Glutamatergic neuron (in vitro differentiated cells): ENCODE measurements around the gene SECISBP2L. TPM values are rescaled to one million over a fixed set of nuclear protein-coding genes. Genes with fewer than 3 reads are reported as not detected.

ENCODE experiments used
- DNase-seq: peaks from one replicate; pipeline ENCODE4 v3.0.0; 2022
- H3K27ac Mint-ChIP-seq: one replicate; pipeline ENCODE4 v1.8.0; 2020; ENCODE audit warnings: mild to moderate bottlenecking, mixed read lengths, inconsistent platforms; ENCODE audit not compliant: unreplicated experiment
- H3K27me3 Mint-ChIP-seq: one replicate; pipeline ENCODE4 v1.8.0; 2020; ENCODE audit warnings: mild to moderate bottlenecking, moderate library complexity, mixed read lengths, inconsistent platforms; ENCODE audit not compliant: unreplicated experiment
- H3K36me3 Mint-ChIP-seq: one replicate; pipeline ENCODE4 v1.8.0; 2020; ENCODE audit warnings: mild to moderate bottlenecking, mixed read lengths, inconsistent platforms; ENCODE audit not compliant: unreplicated experiment
- H3K4me1 Mint-ChIP-seq: one replicate; pipeline ENCODE4 v1.8.0; 2020; ENCODE audit warnings: mild to moderate bottlenecking, low read depth, mixed read lengths, inconsistent platforms; ENCODE audit not compliant: unreplicated experiment
- H3K4me3 Mint-ChIP-seq: one replicate; pipeline ENCODE4 v1.8.0; 2020; ENCODE audit warnings: mild to moderate bottlenecking, mixed read lengths, inconsistent platforms; ENCODE audit not compliant: unreplicated experiment
- H3K9me3 Mint-ChIP-seq: one replicate; pipeline ENCODE4 v1.8.0; 2020; ENCODE audit warnings: mild to moderate bottlenecking, moderate library complexity, mixed read lengths, inconsistent platforms; ENCODE audit not compliant: unreplicated experiment
- CTCF ChIP-seq: fragments of 200-600 bp; sonication (generic); IDR thresholded peaks from one replicate; pipeline ENCODE4 v1.5.0; 2021; ENCODE audit not compliant: partially characterized antibody, unreplicated experiment
- total RNA-seq: library from RNA; stranded (reverse); fragmentation: NEBNext Ultra II Directional; extraction: Animal tissue kit (Norgen Biotek cat#: 25700); gene quantifications from one replicate; pipeline ENCODE4 v1.2.1, GENCODE V29; 2021; ENCODE audit not compliant: unreplicated experiment

SECISBP2L gene
- total RNA-seq, 1 donor from 2014 or later = 60.2 TPM

- TF ChIP-seq CTCF = no peak
- no peak overlapping the region for H3K4me3 Mint-ChIP-seq
- H3K27ac Mint-ChIP-seq = no peak overlapping the region
- no peaks in the 10 kb centered on the region for H3K4me1 Mint-ChIP-seq
- no peaks in the 10 kb centered on the region for H3K36me3 Mint-ChIP-seq
- no peaks in the 10 kb centered on the region for H3K27me3 Mint-ChIP-seq
- no peak for DNase-seq
- peaks cover 2% of the 10 kb centered on the region for H3K9me3 Mint-ChIP-seq
Observed at GRCh38 chr15:49085696-49086459, 39.6 kb upstream of the SECISBP2L start.

DNA sequence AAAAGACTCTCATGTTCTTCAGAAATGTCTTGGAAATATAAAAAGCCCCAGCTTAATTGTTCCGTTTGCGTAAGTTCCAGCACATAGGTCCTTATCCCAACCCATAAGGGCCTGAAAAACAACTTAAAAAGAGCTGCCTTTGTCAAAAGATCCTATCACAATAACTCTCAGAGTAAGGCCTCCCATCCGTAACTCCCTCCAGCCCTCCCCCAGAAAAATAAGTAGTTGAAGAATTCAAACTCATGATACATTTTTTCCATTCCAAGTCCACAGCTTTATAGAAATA lies 38.0 kb upstream of the SECISBP2L start:
- no peak overlapping the region for H3K4me3 Mint-ChIP-seq
- TF ChIP-seq CTCF = no peak
- no peaks in the 10 kb centered on the region for H3K36me3 Mint-ChIP-seq
- no peaks in the 10 kb centered on the region for H3K4me1 Mint-ChIP-seq
- H3K27ac Mint-ChIP-seq = no peak overlapping the region
- peaks cover 1% of the 10 kb centered on the region for H3K27me3 Mint-ChIP-seq
- no peak for DNase-seq
- peaks cover 2% of the 10 kb centered on the region for H3K9me3 Mint-ChIP-seq

DNA sequence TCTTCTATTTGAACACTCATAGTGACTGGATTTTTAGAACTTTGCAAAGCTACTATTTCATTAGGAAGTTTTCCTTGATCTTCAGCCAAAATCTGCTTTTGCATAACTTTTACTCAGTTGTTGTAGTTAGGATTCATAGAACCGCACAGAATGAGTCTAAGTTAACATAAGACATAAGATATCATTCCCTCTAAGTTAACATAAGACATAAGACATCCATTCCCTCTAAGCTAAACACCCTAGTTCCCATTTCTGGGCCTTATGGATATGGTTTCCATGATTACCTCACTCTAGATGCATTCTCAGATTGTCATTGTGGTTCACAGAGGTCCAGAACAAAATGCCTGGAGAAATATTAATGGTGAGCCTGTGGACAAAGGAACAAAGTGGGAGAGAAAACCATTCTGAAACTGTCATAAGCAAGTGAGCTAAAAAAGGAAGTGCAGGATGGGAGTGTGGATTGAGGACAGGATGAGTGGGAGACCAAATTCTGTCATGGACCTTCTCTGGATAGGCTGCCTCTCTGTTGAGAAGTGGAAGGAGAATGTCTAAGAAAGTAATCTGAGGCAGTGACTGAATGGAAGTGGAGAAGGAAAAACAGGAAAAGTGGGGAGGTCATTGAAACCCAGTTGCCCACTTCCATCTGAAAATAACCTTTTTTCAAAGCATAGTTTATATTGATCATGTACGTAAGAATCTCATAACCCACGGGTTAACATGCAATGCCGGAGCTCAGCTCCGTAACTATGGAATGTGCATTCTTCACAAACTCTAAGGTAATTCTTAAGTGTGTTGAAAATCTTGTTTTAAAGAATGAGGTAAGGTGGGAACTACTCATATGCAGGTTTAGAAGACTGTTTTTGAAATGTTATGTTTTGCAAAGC lies 37.4 kb upstream of the SECISBP2L start:
- TF ChIP-seq CTCF = no peak
- Mint-ChIP-seq H3K4me3 (no peak overlapping the region), H3K27ac (no peak overlapping the region), H3K36me3 (no peaks in the 10 kb centered on the region), H3K9me3 (peaks cover 2% of the 10 kb centered on the region), H3K4me1 (no peaks in the 10 kb centered on the region), H3K27me3 (peaks cover 2% of the 10 kb centered on the region)
- no peak for DNase-seq

DNA sequence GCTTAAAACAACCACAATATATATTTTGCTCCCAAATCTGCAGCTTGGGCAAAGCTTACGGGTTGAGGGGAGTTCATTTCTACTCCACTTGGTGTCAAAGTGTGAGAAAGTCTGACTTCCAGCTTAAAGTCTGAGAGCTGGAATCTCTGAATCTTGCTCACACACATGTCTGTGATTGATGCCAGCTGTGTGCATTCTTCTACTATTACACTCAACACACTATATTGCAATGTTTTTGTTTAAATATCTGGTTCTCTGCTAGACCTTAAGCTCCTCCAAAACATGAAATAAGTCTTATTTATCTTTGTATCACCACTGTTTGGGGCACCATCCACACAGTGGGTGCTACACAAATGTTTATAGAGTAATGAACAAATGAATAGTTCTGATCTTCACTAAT lies 36.7 kb upstream of the SECISBP2L start:
- no peaks in the 10 kb centered on the region for H3K36me3 Mint-ChIP-seq
- peaks cover 2% of the 10 kb centered on the region for H3K27me3 Mint-ChIP-seq
- peaks cover 2% of the 10 kb centered on the region for H3K9me3 Mint-ChIP-seq
- no peak overlapping the region for H3K27ac Mint-ChIP-seq
- H3K4me3 Mint-ChIP-seq = no peak overlapping the region
- DNase-seq = no peak
- no peak for TF ChIP-seq CTCF
- H3K4me1 Mint-ChIP-seq = no peaks in the 10 kb centered on the region
